C4-2B (cell line): Measurements from ENCODE around the gene SORCS1.

ENCODE experiments used
- CTCF ChIP-seq: fragments of 450-650 bp; conservative IDR thresholded peaks from 2 replicates; pipeline ENCODE4 v1.5.1; 2017; ENCODE audit warnings: mild to moderate bottlenecking
- ZFX ChIP-seq: fragments of 450-650 bp; IDR thresholded peaks from 2 replicates; pipeline ENCODE4 v1.6.1; 2017

GRCh38 chr10:106799776-106800175, 364.7 kb downstream of the SORCS1 start:
- TF ChIP-seq CTCF (no peak), ZFX (no peak)
